Limb (tissue), 2 donors: ENCODE results near the gene SLC22A31.
"Not testable (repeated sequence)": the region's sequence is repeated elsewhere in the genome, so short reads cannot be mapped to it uniquely, and the experiment has no call there.

Source experiments
- DNase-seq, 2 donors: peaks; one replicate each; pipeline ENCODE4 v3.0.0-alpha.2; 2016; ENCODE audit errors: extremely low spot score in 2 of 2

Gene SLC22A31

DNA sequence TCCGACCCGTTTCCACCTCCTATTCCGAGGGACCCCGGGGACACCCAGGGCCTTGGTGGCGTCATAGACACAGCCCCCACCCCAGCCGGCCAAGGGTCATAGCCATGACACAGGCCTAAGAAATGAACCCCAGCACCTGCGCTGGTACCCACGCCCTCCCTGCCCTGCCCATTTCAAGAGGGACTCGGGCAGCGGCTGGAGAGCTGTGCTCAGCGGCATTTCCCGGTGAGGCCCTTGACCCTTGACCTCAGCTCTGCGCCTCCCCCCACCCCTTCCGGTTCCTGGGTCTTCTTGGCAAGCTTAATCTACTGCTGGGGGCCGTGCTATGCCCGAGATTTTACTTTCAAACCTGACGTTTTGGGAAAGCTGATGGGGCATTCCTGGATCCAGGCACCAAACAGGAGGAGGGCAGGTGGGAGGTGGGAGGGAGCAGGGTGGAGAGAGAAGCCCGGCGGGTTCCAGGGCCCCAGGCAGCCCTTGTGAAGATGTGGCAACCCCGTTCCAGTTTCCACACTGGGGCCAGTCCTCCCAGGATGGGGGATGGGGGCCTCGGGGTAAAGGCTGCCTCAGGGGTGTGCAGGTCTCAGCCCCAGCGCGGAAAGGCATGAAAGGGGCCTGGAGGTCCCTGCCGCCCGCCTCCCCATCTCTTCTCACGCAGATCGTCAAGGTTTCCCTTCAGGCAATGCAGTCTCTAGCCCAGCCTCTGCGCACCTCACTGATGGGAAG is at the start of gene SLC22A31:
Gene SLC22A31, minus strand, starts transcription at position 414 of the 726 bp plus-strand sequence. Its CDS starts 36 bp downstream, at position 378.
- no peak for DNase-seq

DNA sequence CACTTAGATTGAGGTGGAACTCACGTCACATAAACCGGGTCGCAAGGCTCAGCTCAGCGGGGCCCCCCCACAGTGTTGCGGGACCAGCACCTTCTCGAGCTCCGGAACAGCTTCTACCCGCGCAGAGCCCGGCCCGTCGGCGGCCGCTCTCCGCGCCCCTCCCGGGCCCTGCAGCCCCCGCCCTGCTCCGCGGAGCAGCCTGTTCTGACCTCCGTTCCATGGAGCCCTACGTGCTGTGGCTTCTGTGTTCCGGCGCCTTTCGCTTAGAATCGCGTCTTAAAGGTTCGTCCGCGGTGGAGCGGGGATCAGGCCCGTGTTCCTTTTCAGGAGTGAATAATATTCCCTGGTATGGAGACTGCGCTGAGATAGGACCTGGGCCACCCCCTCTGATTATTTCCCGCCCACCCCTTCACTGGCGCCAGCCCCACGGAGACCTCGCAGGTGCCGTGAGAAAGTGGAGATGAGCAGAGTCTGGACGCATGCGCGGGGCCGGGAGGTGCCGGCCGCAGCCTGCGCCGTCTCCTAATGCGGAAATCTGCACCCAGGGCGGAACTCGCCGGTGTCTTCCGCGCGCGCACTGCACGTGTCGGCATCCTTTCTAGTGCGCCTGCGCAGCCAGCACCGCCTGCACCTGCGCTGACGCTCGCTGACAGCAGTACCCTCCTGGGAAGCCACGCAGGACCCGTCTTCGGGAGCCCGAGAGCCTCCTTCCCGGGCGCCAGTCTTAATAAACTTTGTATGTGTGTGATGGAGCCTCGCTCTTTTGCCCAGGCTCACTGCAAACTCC is 48.1 kb upstream of the SLC22A31 start:
- no peak for DNase-seq

DNA sequence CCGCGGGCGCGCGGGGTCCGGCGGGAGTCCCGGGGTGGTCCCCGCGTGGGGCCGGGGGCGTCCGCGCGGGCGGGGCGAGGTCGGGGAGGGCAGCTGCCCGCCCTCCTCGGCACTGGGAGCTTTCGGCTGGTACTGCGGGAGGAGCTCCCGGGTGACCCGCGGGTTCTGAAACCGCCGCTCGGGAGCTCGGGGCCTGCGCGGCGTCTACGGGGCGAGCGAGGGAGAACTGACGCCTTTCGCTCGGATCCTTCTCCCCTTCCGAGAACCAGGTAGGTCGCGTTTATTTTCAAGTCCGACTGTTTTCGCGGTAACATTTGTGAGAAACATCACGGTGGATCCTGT is 47.4 kb upstream of the SLC22A31 start:
- not testable (repeated sequence) for DNase-seq

GRCh38 chr16:89246903-89247733 is 46.8 kb upstream of the SLC22A31 start:
- peak; percentile 51 to 94 for DNase-seq

DNA sequence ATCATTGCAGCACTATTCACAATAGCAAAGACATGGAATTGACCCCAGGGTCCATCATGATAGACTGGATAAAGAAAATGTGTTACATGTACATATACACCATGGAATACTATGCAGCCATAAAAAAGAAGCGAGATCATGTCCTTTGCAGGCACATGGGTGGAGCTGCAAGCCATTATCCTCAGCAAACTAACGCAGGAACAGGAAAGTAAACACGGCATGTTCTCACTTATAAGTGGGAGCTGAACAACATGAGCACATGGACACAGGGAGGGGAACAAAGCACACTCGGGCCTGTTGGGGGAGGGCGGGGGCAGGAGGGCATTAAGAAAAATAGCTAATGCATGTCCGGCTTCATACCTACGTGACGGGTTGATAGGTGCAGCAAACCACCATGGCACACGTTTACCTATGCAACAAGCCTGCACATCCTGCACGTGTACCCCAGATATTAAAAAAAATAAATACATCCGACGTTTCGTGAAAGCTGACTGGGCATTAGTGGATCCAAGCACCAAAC is 46.1 kb upstream of the SLC22A31 start:
- no peak for DNase-seq

- DNase-seq: no peak
These were observed 44.4 kb upstream of the SLC22A31 start for GRCh38 chr16:89244754-89245153.

DNA sequence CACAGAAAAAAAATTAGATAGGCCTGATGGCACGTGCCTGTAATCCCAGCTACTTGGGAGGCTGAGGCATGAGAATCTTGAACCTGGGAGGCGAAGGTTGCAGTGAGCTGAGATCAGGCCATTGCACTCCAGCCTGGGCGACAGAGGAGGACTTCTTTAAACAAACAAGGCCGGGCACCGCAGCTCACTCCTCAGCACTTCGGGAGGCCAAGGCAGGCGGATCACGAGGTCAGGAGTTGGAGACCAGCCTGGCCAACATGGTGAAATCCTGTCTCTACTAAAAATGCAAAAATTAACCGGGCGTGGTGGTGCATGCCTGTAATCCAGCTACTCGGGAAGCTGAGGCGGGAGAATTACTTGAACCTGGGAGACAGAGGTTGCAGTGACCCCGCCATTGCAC is 43.9 kb upstream of the SLC22A31 start:
- DNase-seq: not testable (repeated sequence)

- DNase-seq: no peak
These were observed 43.3 kb upstream of the SLC22A31 start for GRCh38 chr16:89243664-89244063.

DNA sequence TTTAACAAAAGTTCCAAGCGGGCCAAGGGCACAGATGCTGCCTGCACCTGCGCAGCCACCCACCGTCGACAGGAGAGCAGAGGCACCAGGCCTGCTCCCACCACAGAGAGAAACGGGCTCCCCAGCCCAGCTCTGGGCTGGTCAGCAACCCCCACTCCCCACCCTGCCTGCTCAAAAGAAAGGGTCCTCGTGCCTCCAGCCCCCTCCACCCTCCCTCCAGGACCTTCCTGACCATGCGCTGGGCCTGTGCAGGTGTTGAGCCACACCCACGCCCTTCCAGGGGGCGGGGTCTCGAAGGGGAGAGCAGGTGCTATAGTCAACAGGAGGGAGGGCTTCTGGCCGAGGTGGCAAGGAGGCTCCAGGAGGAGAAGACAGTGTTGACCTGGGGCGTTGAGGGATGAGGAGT is 42.5 kb upstream of the SLC22A31 start:
- no peak for DNase-seq

DNA sequence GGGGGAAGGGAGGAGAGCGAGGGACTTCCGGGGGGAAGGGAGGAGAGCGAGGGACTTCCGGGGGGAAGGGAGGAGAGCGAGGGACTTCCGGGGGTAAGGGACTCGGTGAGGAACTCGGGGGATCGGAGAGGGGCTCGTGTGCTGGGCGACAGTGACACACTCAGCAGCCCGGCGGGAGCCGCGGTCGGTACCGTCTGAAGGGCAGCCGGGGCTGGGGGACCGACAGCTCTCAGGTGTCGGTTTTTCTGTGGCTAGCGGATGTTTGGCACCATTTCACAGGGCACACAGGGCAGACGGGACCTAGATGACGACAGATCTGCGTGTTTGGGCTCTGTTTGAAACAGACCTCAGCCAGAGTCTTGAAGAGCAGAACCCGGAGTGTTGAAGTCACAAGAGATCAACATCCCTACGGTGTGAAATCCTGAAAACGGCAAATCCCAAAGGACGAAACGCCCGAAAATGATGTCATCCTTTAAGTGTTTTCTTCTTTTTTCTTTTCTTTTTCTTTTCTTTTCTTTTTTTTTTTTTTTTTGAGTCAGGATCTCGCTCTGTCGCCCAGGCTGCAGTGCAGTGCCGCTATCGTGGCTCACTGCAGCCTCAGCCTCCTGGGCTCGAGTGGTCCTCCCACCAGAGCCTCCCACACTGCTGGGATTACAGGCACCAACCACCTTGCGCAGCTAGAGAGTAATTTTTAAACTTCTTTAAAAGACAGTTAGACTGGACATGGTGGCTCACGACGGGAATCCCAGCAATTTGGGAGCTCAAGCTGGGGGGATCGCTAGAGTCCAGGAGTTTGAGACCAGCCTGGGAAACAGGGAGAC is 41.1 kb upstream of the SLC22A31 start:
- DNase-seq: peak; percentile 65 to 86

DNA sequence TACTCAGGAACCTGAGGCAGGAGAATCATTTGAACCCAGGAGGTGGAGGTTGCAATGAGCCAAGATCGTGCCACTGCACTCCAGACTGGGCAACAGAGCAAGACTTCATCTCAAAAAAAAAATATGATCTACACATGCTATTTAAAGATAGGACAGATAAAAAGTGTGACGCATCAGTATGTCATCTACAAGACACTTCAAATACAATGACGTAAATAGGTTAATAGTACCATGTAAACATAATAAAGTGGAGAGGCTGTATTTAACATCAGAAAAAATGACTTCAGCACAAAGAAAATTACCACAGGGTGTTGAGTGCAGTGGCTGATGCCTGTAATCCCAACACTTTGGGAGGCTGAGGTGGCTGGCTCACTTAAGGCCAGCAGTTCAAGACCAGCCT is 37.4 kb upstream of the SLC22A31 start:
- no peak for DNase-seq

DNA sequence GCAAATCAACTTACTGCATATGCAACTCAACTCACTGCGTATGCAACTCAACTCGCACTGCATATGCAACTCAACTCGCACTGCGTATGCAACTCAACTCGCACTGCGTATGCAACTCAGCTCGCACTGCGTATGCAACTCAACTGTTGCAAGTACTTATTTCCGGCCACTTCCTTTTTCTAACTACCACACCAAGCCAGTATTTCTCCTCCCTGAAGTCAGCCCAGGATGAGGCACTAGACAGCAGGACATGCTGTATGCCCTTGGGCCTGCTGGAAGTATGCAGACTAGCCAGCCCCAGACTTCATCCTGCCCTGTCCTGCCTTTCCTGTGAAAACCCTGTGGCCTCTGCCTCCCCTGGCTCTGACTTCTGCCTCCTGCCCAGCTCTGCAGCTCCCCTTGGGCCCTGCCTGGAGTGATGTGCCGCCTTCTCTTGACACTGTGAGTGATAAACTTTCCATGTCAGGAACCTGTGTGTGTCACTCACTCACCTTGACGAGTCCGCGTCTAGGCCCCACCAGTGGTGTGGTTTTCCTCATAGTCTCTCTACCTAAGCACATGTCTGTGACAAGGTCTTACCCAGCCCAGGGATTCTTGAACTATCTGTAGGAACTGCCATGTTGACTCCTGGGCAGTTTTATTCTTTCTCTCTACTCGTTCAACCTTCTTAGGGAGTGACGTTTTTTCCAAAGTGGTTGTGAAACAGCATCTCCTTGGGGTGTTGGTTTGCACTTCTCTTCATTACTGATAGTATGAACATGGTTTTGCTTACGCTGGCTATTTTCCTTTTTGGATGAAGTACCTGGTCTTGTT is 33.5 kb upstream of the SLC22A31 start:
- no peak for DNase-seq

GRCh38 chr16:89232107-89232506 is 31.8 kb upstream of the SLC22A31 start:
- DNase-seq: no peak

- peak; percentile 43 to 52 for DNase-seq
These were observed 29.9 kb upstream of the SLC22A31 start for GRCh38 chr16:89230255-89230654.

- DNase-seq: no peak
These were observed 24.3 kb upstream of the SLC22A31 start for GRCh38 chr16:89224665-89225064.

GRCh38 chr16:89222931-89223330 is 22.6 kb upstream of the SLC22A31 start:
- no peak for DNase-seq

DNA sequence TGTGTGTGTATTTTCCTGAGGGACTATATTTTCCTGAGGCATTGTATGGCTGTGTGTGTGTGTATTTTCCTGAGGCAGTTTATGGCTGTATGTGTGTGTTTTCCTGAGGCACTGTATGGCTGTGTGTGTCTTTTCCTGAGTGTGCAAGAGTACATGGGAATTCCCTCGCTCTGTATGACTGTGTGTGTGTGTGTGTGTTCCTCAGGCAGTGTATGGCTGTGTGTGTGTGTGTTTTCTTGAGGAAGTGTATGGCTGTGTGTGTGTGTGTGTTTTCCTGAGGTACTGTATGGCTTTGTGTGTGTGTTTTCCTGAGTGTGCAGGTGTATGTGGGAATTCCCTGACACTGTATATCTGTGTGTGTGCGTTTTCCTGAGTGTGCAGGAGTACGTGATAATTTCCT is 21.3 kb upstream of the SLC22A31 start:
- no peak for DNase-seq

GRCh38 chr16:89219365-89219764 is 19.0 kb upstream of the SLC22A31 start:
- no peak for DNase-seq

DNA sequence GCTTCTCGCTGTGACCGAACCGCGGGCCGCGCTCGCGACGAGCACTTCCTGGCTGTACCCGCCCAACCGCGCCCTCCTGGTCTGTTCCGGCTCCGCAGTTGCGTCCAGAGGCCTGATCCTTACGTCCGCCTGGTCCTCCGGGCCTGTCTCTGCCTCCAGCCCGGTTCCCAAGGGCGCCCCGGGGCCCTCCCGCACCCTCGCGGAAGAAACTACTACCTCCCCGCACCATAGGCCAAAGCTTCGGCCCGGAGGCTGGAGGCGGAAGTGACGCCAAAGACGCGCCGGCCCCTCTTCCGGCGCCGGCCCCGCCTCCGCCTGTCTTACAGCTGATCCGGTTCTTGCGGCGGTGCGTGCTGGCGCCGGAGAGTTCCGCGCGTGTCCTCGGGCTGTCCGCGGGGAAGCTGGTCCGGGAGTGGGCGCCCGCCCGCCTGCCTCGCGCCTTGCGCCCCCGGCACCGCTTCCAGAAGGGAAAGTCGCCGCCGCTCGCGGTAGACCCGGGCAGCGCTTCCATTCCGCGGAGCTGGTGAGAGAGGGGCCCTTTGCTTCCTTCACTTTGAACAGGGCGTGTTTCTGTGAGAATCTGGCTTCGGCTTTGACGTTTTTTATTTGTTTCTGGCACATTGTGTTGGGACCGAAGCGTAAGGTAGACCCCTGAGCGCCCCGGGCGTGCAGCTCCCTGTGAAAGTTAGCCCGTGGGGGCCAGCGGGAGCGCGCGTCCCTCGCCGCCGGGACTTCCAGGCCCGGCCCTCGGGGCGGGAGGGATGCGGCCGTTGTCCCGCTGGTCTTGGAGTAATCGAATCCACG is 17.3 kb upstream of the SLC22A31 start, which contains the start of gene ZNF778:
Gene ZNF778, plus strand, starts transcription at position 316 of the 804 bp plus-strand sequence. CDS start 3,425 bp downstream, outside the sequence.
- peak; percentile 88 to 89 for DNase-seq
